PC-3 (cell line): Measurements from ENCODE around the gene PAX2.

Experiments used
- EZH2 ChIP-seq: fragments of 300-600 bp; sonication (generic); IDR thresholded peaks from one replicate; pipeline ENCODE4 v1.6.1; 2017; ENCODE audit warnings: antibody characterized with exemption, mild to moderate bottlenecking, low read length; ENCODE audit not compliant: unreplicated experiment
- EZH2phosphoT487 ChIP-seq: fragments of 300-600 bp; sonication (generic); IDR thresholded peaks from 2 replicates; pipeline ENCODE4 v1.6.1; 2018; ENCODE audit warnings: mild to moderate bottlenecking, antibody characterized with exemption, low read length, borderline replicate concordance
- TF ChIP-seq, protein P1 (sequence below): fragments of 300-600 bp; sonication (generic); conservative IDR thresholded peaks from 2 replicates; pipeline ENCODE4 v1.5.1; 2017; ENCODE audit warnings: antibody characterized with exemption, low read depth, mild to moderate bottlenecking, low read length

DNA sequence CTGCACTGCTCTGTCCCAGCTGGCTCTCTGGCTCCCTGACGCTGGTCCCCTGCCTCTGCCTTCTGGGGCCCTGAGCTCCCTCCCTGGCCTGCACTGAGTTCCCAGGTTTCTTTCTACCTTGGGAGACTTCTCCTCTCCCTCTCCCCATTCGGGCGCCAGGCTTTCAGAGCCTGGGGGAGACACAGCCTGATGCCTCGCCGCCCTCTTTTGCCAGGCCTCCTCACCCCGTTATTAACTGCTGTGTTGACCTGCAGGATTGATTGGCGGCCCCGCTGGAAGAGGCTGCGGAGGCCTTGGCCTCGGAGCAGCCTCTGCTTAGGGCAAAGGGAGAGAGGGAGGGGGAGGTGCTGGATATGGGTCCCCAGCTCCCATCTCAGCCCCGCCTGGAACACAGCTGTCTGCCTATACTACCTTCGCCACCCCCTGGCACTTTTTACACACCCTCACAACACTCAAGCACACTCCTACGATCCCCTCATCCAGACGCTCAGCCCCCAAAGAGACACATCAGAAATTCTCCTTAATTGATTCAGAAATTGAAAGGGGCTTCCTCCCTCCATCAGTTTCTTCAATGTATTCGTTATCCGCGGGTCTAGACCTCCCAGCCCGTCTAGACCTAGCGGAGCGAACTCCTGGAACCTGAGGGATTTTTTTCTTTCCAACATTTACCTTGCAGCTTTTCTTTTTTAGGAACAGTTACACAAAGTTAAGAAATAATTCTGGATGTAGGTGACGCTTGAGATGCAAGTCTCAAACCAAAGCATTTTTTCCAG, 7.1 kb upstream of the PAX2 start:
- TF ChIP-seq, protein P1, sequence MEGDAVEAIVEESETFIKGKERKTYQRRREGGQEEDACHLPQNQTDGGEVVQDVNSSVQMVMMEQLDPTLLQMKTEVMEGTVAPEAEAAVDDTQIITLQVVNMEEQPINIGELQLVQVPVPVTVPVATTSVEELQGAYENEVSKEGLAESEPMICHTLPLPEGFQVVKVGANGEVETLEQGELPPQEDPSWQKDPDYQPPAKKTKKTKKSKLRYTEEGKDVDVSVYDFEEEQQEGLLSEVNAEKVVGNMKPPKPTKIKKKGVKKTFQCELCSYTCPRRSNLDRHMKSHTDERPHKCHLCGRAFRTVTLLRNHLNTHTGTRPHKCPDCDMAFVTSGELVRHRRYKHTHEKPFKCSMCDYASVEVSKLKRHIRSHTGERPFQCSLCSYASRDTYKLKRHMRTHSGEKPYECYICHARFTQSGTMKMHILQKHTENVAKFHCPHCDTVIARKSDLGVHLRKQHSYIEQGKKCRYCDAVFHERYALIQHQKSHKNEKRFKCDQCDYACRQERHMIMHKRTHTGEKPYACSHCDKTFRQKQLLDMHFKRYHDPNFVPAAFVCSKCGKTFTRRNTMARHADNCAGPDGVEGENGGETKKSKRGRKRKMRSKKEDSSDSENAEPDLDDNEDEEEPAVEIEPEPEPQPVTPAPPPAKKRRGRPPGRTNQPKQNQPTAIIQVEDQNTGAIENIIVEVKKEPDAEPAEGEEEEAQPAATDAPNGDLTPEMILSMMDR = no peak
- TF ChIP-seq EZH2phosphoT487 (no peak), EZH2 (no peak)
